Measurements from ENCODE around the gene LRRC8C.
"Not testable (repeated sequence)": the region's sequence is repeated elsewhere in the genome, so short reads cannot be mapped to it uniquely, and the experiment has no call there.

Gene LRRC8C

DNA sequence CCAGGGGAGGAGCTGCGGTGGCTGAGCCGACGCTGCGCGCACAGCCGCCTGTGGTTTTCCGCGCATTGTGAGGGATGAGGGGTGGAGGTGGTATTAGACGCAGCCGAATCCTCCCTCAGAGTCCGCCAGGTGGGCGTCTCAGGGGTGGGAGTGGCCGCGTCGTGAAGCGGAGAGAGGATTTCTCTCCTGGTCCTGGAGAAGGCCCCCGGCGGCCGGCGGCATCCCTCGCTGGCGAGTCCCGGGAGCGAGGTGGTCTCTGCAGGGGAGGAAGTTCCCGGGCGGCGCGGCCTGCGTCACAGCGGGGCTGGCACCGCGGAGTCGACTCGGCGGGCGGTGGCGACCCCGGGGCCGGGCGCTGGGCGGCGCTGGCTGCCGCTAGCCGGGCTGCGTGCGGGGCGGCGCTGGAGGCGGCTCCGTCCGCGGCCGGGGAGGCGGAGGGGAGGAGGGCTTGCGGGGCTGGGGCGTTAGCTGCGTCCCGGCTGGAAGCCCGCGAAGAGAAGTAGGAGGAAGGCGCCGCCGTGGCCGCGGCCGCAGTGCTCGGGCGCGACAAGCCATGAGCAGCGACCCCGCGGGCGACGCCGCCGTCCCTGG is at the start of gene LRRC8C:
Gene LRRC8C, plus strand, starts transcription at position 464 of the 591 bp plus-strand sequence. CDS start 53,354 bp downstream, outside the sequence.
- DNase-seq (ENCODE audit: low spot score) = peak; percentile 76

DNA sequence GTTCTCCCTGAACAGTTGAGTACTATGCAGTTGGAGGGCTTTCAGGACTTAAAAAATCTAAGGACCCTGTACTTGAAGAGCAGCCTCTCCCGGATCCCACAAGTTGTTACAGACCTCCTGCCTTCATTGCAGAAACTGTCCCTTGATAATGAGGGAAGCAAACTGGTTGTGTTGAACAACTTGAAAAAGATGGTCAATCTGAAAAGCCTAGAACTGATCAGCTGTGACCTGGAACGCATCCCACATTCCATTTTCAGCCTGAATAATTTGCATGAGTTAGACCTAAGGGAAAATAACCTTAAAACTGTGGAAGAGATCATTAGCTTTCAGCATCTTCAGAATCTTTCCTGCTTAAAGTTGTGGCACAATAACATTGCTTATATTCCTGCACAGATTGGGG is 48.7 kb upstream of the LRRC8C start:
- DNase-seq (ENCODE audit: low spot score) = no peak

DNA sequence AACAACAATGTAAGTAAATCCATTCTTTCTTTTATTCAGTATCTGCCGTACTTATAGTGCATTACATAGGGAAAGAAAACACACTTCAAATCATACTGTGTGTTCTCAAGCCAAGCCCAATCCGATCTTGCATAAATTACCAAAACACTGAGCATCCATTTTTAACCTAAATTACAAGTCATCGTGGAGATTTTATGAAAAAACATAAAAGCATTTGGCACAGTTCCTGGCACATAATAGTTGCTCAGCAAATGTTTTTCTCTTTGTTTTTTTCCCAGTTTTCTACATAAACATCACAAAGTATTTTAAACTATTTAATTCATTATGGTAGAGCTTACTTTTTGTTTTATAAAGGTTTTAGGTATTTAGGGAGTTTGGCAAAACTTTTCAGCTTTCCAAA is 48.1 kb upstream of the LRRC8C start:
- no peak for DNase-seq (ENCODE audit: low spot score)

DNA sequence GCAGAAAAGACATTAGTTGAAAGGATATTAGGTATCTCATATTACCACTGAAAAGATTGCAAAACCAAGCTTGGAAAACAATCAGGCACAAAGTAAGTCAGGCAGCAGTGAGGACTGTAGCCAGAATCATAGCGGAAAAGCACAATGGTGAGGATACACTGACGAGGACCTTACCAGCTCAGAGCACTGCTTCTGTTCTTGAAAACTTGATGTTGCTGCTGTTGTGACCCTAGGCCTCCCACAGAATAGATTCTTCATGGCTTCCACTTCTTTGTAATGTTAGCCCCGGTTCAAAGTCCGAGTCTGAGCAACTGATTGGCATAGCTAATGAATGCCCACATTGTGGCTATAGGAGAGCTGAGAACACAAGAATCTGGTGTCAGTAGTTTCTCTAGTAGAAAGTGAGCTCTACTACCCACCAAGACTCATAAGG is 45.2 kb upstream of the LRRC8C start:
- no peak for DNase-seq (ENCODE audit: low spot score)

DNA sequence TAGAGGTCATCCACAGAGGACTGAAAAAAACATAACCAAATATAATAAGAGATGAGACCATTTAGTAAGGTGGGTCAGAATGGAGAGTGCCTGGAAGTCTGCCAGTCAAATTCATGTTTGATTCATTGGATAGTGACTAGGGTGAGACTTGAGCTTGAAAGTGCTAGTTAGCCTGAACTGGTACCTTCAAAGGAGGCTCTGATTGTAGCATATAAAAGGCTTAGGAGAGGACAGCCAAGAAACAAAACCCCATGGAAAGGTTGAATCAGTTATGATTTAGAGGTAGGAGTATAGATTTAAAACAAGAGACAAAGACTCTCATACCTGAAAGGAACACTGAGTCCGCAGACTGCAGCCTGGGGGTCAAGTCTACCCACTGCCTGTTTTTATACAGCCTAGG is 44.4 kb upstream of the LRRC8C start:
- DNase-seq (ENCODE audit: low spot score) = no peak

DNA sequence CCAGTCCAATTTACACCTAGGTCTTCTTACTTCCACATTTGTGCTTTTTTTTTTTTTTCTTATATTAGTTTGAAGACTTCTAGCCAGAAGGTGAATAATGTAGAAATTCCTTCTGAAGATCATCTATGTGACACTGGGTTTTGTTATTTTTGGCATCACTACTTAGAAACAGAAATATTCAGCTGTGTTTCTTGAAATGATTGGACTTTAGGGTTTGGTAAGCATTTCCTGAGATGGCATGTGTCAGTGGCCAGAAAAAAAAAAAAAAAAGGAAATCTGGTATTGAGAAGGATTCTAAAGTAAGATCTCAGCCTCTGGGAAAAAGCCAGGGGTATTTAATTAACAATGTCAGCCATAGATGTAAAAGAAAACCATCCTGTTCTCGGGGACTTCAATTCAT is 43.4 kb upstream of the LRRC8C start:
- DNase-seq (ENCODE audit: low spot score) = no peak

DNA sequence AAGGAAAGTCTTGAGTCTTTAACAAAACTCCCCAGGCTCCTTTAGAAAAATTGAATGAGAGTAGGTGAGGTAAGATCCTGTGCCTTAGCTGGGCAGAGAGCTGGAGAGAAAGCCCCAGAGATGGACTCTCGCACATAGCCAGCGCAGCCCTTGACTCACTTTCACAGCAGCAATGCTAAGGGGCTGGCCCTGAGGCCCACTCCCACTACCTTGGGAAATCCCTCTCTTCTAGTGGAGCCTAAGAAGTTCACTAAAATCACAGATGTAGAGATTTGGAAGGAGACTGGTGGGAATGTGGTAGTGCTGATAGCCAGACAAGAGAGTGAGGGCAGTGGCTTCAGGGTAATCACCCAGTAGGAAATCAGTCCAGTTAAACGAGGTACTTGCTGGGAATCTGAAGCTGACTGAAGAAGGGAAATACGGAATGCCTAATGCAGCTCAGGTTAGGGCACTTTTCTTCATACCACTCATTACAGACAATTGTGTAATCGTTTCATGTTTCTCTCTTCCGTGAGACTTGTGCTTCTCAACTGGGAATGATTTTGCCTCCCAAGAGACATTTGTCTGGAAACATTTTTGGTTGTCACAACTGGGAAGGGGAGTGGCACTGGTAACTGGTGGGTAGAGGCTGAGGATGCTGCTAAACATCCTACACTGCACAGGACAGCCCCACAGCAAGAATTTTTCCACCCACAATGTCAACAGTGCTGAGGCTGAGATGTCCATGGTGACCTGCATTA is 42.4 kb upstream of the LRRC8C start:
- no peak for DNase-seq (ENCODE audit: low spot score)

DNA sequence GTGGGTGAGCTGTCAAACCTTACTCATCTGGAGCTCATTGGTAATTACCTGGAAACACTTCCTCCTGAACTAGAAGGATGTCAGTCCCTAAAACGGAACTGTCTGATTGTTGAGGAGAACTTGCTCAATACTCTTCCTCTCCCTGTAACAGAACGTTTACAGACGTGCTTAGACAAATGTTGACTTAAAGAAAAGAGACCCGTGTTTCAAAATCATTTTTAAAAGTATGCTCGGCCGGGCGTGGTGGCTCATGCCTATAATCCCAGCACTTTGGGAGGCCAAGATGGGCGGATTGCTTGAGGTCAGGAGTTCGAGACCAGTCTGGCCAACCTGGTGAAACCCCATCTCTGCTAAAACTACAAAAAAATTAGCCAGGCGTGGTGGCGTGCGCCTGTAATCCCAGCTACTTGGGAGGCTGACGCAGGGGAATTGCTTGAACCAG is 40.0 kb upstream of the LRRC8C start:
- not testable (repeated sequence) for DNase-seq (ENCODE audit: low spot score)

DNA sequence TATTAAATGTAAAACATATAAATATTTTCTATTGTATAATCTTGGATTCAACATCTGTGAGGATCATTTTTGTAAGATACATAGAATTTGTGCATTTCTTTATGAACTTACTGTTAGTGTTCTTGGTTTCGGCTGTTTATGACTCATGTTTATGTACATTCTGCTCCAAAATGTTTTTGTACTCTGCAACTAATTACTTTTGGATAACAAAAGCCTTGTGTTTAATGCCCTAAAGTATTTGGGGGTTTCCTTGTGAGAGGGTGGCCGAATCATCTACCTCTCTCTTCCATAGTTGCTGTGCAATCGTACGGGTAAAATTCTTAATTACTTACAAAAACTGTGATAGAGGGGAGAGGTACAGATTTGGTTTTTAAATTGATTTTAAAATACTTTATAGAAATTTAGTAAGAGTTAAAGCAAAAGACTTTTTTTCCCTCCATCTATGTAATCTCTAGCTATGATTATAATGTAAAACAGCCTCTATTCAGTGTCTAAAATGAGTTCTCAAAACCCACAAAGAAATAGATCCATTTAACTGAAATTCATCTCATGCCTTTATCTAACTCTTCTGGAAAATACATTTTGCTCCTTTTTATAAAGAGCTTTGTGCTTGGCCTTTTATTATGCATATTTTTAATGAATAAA is 38.7 kb upstream of the LRRC8C start:
- no peak for DNase-seq (ENCODE audit: low spot score)

DNA sequence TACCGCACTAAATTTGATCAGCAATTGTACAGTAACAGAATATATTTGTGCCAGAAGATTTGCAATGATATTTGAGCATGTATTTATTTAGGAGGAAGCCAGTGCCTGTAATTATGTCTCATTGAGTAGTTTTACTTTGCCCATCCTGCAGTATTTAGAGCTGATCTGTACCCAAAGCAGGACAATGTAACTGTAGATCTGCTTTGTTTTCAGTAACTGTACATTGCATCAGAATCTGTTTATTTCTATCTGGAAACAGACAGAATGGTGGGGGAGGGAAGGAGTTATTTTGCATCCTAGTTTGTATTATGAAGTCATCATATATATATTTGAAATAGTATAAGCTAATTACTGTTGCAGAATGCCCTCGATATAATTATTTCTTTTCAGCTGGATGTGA is 36.2 kb upstream of the LRRC8C start:
- no peak for DNase-seq (ENCODE audit: low spot score)

DNA sequence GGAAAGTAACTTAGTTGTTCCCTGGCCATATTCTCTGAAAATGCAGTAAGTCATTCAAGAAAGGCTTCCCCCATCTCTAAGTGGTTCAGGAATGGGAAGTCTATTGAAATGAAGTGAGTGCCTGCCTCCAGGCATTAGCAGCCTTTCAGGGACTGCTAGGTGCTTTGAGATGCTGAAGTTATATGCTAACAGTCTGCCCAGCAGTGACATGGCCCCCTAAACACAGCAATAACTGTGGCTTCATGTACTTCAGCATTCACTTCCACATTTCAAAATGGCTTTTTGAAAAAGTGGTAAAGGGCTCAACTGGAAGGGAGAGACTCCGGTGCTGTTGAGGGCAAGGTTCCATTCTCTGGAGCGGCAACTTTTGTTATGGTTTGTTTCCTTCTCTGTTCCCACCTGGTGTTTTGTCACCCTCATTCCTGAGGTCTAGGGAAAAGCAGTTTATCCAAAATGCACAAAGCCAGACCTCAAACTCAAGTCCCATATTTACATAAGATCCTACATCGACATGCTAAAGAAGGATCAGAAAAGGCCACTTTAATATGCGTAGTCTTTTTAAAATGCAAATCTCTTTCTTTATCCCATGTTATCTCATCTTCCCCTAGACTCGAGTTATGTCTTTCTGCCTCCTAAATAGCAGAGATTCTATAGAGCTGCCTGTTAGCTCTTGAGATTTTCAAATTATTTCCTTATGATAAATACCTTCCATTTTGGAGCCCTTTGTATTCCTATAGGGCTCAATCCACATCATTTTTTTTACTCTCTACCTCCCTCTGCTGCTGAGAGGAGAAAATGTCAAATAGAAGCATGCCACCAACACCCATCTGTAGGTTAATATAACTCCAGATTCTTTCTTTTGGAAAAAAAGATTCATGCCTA is 34.2 kb upstream of the LRRC8C start:
- DNase-seq (ENCODE audit: low spot score) = peak; percentile 60

DNA sequence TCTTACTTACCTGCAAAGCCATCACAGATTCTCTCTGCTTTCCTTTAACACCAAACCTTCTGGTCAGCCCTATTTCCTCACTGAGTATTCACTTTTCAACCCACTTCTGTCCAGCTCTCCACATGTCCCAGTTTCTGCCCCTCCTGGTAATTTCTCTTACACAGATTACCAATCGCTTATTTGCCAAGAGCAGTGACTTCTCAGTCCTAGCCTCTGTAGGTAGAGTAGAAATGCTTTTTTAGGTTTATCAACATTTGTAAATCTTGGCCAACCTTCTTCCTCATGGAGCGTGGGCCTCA is 33.6 kb upstream of the LRRC8C start:
- DNase-seq (ENCODE audit: low spot score) = no peak

DNA sequence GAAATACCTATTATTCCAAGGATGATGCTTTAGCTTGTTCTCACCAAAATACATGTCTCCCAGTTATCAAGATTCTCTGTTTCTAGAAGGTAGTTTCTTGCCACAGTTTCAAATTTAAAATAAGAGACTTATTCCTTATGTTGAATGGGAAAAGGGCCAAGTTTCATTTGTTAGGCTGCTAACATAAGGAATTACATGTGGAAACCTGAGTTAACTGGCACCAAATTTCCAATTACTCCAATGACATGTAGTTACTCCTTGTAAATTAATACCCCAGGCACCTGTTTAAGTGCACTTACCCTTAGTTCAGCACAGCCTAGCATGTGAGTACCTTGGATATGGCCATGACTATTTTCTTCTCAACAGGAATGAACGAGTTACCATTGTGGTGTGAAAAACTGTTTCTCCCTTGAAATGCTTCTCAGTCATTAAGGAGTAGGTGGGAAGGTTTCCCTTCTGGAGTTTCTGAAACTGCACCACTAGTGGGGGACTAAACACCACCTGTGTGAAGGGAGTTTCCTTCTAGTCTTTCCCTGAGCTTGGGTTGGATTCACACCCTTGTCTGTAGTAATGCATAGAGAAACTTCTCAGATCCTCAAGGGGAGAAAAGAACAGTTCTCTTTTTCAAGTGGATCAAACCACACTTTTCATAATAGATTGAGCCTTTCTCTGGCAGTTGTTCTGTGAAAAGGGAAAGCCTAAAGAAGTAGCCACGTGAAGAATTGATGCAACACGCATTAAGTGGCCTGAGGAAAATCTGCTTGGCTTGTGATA is 32.3 kb upstream of the LRRC8C start:
- DNase-seq (ENCODE audit: low spot score) = no peak

DNA sequence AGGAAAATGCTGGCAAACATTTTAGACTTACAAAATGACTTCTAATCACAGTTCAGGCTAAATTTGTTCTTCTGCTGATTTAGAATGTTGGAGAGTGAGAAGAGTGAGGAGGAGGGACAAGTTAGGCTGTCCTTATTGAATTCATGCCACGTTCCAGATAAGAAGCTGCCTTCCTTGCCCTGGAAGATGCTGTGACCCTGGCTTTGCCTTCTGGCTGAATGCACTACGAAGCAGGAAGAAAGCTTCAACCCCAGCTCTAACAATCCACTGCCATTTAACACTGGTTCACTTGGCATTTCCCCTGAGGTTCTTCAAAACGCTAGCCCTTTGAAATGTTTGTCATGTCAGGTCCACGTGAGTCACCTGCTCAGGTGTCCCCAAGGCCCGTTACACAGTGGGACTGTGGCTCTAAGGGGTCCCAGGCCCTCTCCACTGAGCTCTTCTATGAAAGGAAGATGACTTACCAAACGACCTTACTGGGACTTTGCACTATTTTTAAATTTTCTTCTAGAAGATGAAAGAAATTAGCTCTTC is 30.0 kb upstream of the LRRC8C start:
- DNase-seq (ENCODE audit: low spot score) = no peak

DNA sequence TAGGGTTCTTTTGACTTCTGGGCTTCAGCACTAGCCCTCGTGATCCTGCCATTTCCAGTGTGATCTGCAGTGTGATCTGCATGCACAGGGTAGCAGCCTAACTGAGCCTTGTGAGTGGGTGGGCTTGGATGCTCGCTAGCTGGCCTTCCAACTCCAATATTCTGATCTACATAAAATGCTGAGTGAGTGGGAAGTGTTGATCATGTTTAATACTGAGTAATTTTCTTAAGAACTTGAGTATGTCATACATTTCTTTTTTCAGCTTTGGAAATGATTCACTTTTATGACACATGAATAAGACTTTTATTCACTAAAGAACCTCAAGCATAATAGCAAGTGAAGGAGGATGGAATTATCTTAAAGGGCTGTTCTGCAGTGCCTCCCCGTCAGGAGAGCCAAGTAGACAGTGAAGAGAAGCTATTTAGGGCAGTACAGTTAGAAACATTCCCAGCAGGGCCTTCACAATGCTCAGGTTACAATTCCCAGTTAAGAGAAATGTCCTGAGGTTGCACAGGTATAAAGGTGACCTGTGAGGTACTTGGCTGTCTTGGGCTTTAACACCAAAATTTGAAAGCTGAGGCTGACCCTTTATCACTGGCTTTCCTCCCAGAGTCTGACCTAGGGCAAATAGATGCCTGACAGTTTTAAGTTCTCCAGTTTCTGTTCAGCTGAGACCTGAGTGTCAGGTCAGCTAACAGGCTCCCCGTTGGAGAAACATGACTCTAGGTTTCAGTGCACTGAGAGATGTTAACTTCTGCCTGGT is 29.1 kb upstream of the LRRC8C start:
- DNase-seq (ENCODE audit: low spot score) = peak; percentile 66

DNA sequence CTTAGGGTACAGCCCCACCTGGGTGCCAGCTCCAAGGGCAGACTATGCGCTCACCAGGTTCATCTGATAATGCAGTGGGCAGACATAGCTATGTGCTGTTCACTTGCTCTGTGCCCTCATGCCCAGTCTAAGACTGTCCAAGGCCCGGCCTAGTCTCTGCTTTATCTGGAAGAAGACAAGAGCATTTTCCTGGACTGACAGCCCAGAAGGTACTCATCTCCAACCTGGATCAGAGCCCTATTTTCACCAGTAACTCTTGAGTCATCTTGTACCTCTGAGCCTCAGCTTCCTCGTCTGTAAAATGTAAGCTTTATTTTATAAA is 28.5 kb upstream of the LRRC8C start:
- DNase-seq (ENCODE audit: low spot score) = no peak

DNA sequence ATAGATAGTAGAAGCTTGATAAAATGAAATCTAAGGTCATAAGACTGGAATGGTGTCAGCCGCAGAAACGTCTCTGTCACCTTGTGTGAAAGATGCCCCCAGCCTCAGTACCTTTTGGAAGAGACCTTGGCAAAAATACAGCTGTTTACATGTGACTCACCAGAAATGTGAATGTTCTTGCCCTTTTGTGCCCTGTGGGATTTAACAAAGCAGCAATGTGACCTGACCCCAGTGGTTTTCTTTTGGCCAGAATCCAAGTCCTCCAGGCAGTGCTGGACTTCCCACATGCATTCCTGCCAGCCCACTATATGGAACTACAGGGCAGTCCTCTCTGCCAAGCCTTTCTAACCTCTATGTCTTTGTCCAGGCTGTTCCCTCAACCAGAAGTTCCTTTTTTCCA is 27.2 kb upstream of the LRRC8C start:
- DNase-seq (ENCODE audit: low spot score) = no peak

DNA sequence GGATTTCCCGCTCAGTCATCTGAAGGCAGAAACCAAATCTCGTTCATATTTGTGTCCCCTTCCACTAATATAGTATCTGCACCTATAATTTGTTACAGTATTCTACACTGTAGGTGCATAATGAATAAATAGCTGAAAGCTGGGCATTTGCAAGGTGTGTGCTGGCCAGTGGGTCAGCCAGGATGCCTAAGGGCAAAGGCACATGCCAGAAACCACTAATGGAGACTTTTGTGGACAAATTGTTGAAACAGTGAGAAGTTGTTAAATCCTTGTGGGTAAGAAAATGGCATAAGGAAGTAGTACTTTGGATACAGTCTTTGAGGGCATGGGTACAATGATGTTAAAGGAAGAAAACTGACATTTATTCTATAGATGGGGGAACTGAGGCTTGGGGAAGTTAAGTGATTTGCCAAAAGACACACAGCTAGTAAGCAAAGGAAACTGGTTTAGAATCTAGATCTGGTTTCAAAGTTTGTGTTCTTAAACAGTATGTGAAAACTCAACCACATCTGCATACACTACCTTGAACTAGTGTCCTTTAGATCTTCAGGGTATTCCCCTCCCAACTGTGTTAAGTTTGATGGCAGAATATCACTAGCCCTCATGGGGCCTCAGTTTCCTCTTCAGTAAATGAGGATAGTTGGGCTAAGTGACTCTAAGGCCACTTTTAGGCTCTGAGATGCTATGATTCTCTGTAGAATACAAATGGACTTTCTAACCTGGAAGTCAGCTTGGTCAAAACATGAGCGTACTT is 26.5 kb upstream of the LRRC8C start:
- no peak for DNase-seq (ENCODE audit: low spot score)

DNA sequence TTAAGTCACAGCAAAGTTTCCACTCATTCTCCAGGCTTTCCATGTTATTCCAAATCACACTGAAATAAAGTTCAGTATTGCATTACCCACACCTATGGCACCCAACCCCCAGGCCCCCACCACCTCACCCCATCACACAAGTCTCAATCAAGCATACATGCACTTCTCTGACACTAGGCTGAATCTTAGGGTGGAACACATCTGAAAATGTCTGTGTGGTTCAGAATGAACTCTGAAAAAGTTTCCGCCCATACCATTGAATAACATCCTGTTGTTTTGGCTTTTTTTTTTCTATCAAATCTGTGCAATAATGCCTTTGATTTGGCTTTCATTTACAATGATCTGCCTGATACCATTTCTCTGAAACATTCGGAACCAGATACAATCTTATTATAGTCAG is 25.8 kb upstream of the LRRC8C start:
- no peak for DNase-seq (ENCODE audit: low spot score)

Data from RKO (cell line).